Transverse colon (tissue), 4 donors: Measurements from ENCODE around the gene FGF2. TPM values are rescaled to one million over a fixed set of nuclear protein-coding genes. Genes with fewer than 3 reads are reported as not detected.
"Not testable (repeated sequence)": the region's sequence is repeated elsewhere in the genome, so short reads cannot be mapped to it uniquely, and the experiment has no call there.

Experiments used
- DNase-seq: peaks from one replicate; pipeline ENCODE4 v3.0.0-alpha.2; 2019
- H3K27ac ChIP-seq, 4 donors: fragments of 200-600 bp; sonication (generic); 2 replicates each; pipeline ENCODE4 v1.5.1; 2016 to 2018; ENCODE audit warnings: inconsistent platforms in 4 of 4
- H3K27me3 ChIP-seq: fragments of 200-600 bp; sonication (generic); 2 replicates; pipeline ENCODE4 v1.5.1; 2017; ENCODE audit warnings: inconsistent platforms
- H3K36me3 ChIP-seq, 4 donors: fragments of 200-600 bp; sonication (generic); 2 replicates each; pipeline ENCODE4 v1.5.1; 2017 to 2019; ENCODE audit warnings: inconsistent platforms in 4 of 4
- H3K4me1 ChIP-seq, 4 donors: fragments of 200-600 bp; sonication (generic); 2 replicates each; pipeline ENCODE4 v1.5.1; 2017 to 2020; ENCODE audit warnings: inconsistent platforms in 4 of 4
- H3K4me3 ChIP-seq, 4 donors: fragments of 200-600 bp; sonication (generic); 1 replicate in 1 of 4; 2 replicates in 3 of 4; pipeline versions ENCODE4 v1.5.1 to v1.6.1; 2017 to 2019; ENCODE audit warnings: inconsistent platforms in 4 of 4
- H3K9me3 ChIP-seq, 2 donors: fragments of 200-600 bp; sonication (generic); 2 replicates each; pipeline ENCODE4 v1.5.1; 2017 to 2019; ENCODE audit warnings: inconsistent platforms in 2 of 2
- EP300 ChIP-seq: sonication (generic); formaldehyde crosslinking; IDR thresholded peaks from one replicate; pipeline ENCODE4 v1.6.1; 2017; ENCODE audit warnings: antibody characterized with exemption, low read depth
- POLR2A ChIP-seq: fragments of 450-650 bp; IDR thresholded peaks from one replicate; pipeline ENCODE4 v1.6.1; 2016; ENCODE audit warnings: antibody characterized with exemption, mild to moderate bottlenecking, moderate library complexity
- POLR2AphosphoS5 ChIP-seq, 3 donors: sonication (generic); formaldehyde crosslinking; IDR thresholded peaks; one replicate each; pipeline ENCODE4 v1.6.1; 2016; ENCODE audit warnings: antibody characterized with exemption in 3 of 3
- WGBS, 2 donors: methylation state at CpG; one replicate each; pipeline ENCODE4 v1.1.5; 2018; ENCODE audit warnings: low coverage in 1 of 2; 5-methylcytosine and 5-hydroxymethylcytosine counted together
- in situ Hi-C, 4 donors: fragments of 200-750 bp; cut with MboI; loops; one replicate each; pipeline versions ENCODE4 v1.15.0 to v1.15.1; 2017; ENCODE audit warnings: low sequenced_read_pairs in 3 of 4, low pct_ligation_motif_present in 1 of 4, low pct_unique_long_range_greater_than_20kb in 1 of 4
- intact Hi-C: fragments of 100-400 bp; cut with DNase I; formaldehyde crosslinking; loops from one replicate; pipeline ENCODE4 v1.15.1; 2023; ENCODE audit warnings: low total_unique reads
- total RNA-seq, 4 donors: library from RNA; depleted of rRNA; stranded (reverse); fragments of >200 nt; gene quantifications; one replicate each; pipeline ENCODE4 v1.1.0, GENCODE V29; 2016
- TF ChIP-seq, protein P1 (sequence below), 5 experiments: fragments of 200-600 bp in 3 of 5; fragments of 450-650 bp in 2 of 5; sonication (generic) in 3 of 5; IDR thresholded peaks; 1 replicate in 2 of 5; 2 replicates in 3 of 5; pipeline ENCODE4 v1.5.1; 2016 to 2017; ENCODE audit warnings: antibody characterized with exemption in 5 of 5, inconsistent platforms in 3 of 5, mild to moderate bottlenecking in 2 of 5, moderate library complexity in 1 of 5

Gene FGF2
- total RNA-seq, 4 donors from 2014 or later: 1.9 to 8.6 (median 5.8) TPM

DNA sequence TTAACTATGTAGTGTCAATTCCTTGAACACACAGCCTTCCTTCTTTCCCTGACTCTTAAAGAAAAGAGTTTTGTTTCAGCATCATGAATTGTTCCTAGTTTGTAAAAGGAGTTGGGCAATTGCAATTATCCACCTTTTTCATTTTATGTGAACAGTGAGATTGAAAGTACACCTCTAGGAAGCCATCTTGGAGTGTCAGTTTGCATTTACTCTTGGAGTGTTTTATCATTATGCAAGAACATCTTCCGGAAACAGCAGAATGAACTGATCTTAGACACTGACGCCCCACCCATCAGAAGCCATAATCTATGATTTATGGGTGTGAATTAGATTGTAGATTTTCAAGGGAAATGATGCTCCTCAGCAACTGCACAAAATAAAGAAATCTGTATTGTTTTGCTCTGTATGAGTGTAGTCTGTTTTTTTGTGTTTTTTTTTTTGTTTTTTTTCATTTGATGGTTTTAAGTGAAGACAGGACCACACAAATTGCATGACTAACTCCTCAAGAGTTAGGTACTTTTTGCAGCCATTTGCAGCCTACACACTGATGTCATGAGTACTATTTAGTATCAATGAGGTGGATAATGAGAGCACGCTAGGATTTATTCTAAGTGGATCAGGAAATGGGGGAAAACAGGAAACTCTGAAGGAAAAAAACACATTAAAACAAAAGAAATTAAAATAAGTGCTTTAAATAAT, 19.5 kb upstream of the FGF2 start:
- TF ChIP-seq POLR2AphosphoS5 (IDR thresholded peaks at IDR 0.05) (no peak), EP300 (no peak), POLR2A (no peak)
- TF ChIP-seq, protein P1, sequence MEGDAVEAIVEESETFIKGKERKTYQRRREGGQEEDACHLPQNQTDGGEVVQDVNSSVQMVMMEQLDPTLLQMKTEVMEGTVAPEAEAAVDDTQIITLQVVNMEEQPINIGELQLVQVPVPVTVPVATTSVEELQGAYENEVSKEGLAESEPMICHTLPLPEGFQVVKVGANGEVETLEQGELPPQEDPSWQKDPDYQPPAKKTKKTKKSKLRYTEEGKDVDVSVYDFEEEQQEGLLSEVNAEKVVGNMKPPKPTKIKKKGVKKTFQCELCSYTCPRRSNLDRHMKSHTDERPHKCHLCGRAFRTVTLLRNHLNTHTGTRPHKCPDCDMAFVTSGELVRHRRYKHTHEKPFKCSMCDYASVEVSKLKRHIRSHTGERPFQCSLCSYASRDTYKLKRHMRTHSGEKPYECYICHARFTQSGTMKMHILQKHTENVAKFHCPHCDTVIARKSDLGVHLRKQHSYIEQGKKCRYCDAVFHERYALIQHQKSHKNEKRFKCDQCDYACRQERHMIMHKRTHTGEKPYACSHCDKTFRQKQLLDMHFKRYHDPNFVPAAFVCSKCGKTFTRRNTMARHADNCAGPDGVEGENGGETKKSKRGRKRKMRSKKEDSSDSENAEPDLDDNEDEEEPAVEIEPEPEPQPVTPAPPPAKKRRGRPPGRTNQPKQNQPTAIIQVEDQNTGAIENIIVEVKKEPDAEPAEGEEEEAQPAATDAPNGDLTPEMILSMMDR (IDR thresholded peaks at IDR 0.05): no peak

DNA sequence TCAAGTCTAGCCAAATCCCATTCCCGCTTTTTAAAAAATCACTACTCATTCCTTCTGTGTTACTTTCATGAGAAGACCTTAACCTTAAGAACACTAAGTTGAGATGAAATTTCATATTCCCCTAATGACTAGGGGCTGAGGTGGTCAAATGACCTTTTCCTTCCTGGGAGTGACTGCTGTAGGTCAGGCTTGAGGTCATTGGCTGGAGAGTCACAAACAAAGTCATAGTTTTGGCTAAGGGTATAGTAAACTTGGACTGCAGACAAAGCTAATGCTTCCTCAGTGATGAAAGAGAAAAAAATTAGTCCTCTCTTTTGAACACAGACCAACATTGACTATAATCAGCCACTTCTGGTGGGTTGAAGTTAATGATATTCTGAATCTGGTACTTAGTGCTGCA, 16.0 kb upstream of the FGF2 start:
- no peak for DNase-seq
- Histone ChIP-seq H3K27ac (no peak overlapping the region), H3K9me3 (no peaks in the 10 kb centered on the region), H3K4me3 (no peak overlapping the region), H3K36me3 (no peaks in the 10 kb centered on the region), H3K4me1 (no peaks in the 10 kb centered on the region), H3K27me3 (no peaks in the 10 kb centered on the region)
- intact Hi-C loops (no loop called here), in situ Hi-C loops (no loop called here)
- 83% methylated on average over 1 of the region's 1 CpG for WGBS, 2 donors
- TF ChIP-seq, protein P1 (IDR thresholded peaks at IDR 0.05): no peak
- TF ChIP-seq POLR2A: no peak
- TF ChIP-seq EP300: no peak
- no peak for TF ChIP-seq POLR2AphosphoS5 (IDR thresholded peaks at IDR 0.05)

More for the DNA sequence above, 19.5 kb upstream of the FGF2 start:
- WGBS, 2 donors: 49 to 50% methylated on average over 3 of the region's 3 CpGs
- H3K4me1 ChIP-seq: no peaks in the 10 kb centered on the region
- H3K27ac ChIP-seq: no peak overlapping the region
- no peak overlapping the region for H3K4me3 ChIP-seq
- no peaks in the 10 kb centered on the region for H3K9me3 ChIP-seq
- H3K36me3 ChIP-seq: no peaks in the 10 kb centered on the region
- in situ Hi-C loops (no loop called here), intact Hi-C loops (no loop called here)
- no peak for DNase-seq
- H3K27me3 ChIP-seq: no peaks in the 10 kb centered on the region

GRCh38 chr4:122811781-122812180, 14.8 kb upstream of the FGF2 start:
- in situ Hi-C loops, H3K36me3 ChIP-seq, H3K27me3 ChIP-seq, H3K4me1 ChIP-seq, intact Hi-C loops, DNase-seq, H3K4me3 ChIP-seq, H3K27ac ChIP-seq, H3K9me3 ChIP-seq: not testable (repeated sequence)
- WGBS, 2 donors: no CpG with 5 or more reads among the region's 32 CpGs

DNA sequence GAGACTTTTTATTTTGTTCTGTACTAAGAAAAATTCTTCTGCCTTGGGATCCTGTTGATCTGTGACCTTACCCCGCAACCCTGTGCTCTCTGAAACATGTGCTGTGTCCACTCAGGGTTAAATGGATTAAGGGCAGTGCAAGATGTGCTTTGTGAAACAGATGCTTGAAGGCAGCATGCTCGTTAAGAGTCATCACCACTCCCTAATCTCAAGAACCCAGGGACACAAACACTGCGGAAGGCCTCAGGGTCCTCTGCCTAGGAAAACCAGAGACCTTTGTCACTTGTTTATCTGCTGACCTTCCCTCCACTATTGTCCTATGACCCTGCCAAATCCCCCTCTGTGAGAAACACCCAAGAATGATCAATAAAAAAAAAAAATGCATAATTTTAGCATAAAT, 13.8 kb upstream of the FGF2 start:
- not testable (repeated sequence) for H3K27me3 ChIP-seq

GRCh38 chr4:122814426-122814825, 12.2 kb upstream of the FGF2 start:
- no peak for DNase-seq

More for the DNA sequence above, 13.8 kb upstream of the FGF2 start:
- H3K9me3 ChIP-seq, intact Hi-C loops, H3K4me1 ChIP-seq, in situ Hi-C loops, DNase-seq, H3K36me3 ChIP-seq, H3K27ac ChIP-seq, H3K4me3 ChIP-seq: not testable (repeated sequence)
- WGBS, 2 donors: 76 to 80% methylated on average over 3 of the region's 3 CpGs

More at GRCh38 chr4:122814426-122814825, 12.2 kb upstream of the FGF2 start:
- Histone ChIP-seq H3K27ac (no peak overlapping the region), H3K4me3 (no peak overlapping the region), H3K36me3 (no peaks in the 10 kb centered on the region), H3K27me3 (no peaks in the 10 kb centered on the region), H3K4me1 (no peaks in the 10 kb centered on the region), H3K9me3 (no peaks in the 10 kb centered on the region)
- intact Hi-C loops (no loop called here), in situ Hi-C loops (no loop called here)
- WGBS, 2 donors: 55 to 73% methylated on average over 2 of the region's 2 CpGs
- TF ChIP-seq POLR2AphosphoS5 (IDR thresholded peaks at IDR 0.05) (no peak), EP300 (no peak), POLR2A (no peak)
- TF ChIP-seq, protein P1 (IDR thresholded peaks at IDR 0.05): no peak
